ENCODE measurements around the gene KLHL33.

Gene KLHL33

DNA sequence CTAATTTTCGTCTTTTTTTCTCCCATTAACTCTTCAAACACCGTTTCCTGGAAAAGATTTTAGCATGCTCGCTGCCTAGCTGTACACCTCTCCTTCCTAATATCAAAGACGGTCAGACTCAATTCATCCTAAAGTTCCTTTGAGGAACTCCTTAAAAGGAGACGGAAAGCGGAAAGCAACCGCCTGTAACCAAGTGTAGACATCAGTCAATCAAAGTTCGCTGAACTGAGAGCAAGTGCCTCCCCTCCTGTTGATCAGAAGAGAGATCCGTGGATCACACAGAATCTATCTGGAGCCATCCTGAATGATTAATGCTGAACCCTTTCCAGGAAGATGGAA lies 22.3 kb downstream of the KLHL33 start:
- TF ChIP-seq POLR2A (IDR thresholded peaks at IDR 0.05; ENCODE audit: low read length) (no peak), GATA1 (IDR thresholded peaks at IDR 0.05; ENCODE audit: low read depth, low read length) (no peak)
- peak in 1 of 2 experiments; percentile 24 for DNase-seq

DNA sequence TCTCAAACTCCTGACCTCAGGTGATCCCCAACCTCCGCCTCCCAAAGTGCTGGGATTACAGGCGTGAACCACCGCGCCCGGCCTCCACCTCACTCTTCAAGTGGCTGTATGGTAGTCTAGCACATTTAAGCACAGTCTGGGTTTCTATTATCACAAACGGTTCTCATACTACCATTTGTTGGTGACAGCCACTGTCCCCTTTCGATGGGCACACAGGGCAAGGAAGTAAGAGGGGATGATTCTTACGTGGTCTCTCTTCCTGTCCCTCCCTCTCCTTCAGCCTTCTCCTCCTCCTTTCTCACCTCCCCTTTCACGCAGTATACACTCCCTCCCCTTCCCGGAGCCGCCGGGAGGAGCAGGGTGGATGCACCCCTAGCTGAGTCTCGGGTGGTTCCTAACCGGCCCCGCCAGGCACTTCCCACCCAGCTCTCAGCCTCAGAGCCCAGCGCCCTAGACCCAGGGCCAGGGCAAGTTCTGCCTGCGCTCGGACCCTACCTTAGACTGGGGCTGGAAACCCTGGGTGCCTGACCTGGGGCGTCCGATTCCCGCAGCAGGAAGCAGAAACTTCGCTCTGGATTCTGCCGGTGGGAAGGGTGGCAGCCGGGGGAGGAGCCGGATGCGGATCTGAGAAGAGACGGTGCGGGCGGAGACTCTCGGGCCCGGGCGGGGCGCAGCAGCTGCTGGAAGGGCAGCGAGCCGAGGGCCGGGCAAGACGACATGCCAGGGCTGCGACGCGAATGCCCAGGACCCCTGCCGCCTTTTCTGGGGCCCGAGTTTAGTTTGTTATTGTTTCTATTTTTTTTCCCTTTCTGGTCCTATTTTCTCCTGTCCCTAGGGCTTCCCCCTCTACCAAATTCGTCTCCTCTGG lies 22.9 kb downstream of the KLHL33 start, which contains the start of gene TEP1:
TSS of gene TEP1 (minus strand) at position 626 of the 868 bp plus-strand sequence. CDS start 5,062 bp downstream, outside the sequence.
- DNase-seq: peak; percentile 60 to 71
- peak; percentile 56 for TF ChIP-seq POLR2A (IDR thresholded peaks at IDR 0.05; ENCODE audit: low read length)
- TF ChIP-seq GATA1 (IDR thresholded peaks at IDR 0.05; ENCODE audit: low read depth, low read length): no peak

DNA sequence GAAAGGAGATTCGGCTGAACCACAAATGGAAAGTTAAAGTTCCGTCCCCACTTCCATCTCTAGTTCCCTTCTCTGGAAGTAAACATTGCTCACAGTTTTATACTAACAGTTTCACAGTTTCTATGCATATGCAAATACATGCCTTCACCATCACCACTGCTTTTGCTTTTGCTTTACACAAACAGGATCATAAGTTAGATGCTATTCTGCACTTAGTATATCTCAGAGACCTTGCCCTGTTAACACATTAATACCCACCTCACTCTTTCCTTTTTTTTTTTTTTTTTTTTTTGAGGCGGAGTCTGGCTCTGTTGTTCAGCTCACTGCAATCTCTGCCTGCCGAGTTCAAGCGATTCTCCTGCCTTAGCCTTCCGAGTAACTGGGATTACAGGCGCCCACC lies 23.6 kb downstream of the KLHL33 start:
- DNase-seq: no peak
- TF ChIP-seq POLR2A (IDR thresholded peaks at IDR 0.05; ENCODE audit: low read length) (no peak), GATA1 (IDR thresholded peaks at IDR 0.05; ENCODE audit: low read depth, low read length) (no peak)

DNA sequence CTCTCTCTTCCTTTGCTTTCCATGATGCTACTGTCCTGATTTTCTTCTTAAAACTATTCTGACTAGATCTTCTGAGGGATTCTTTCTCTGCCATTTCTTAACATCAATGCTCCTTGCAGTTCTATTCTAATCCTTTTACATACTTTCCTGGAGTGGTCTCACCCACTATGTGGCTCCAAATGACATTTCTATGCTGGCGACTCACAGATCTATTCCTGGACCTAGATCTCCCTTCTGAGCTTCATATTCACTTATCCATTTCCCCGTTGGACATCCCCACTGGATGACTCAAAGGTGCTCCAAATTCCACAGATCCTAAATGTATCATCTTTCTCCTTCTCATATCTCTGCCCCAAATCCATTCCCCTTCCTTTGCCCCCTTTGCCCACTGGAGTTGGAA lies 26.7 kb downstream of the KLHL33 start:
- TF ChIP-seq POLR2A (IDR thresholded peaks at IDR 0.05; ENCODE audit: low read length): no peak
- TF ChIP-seq GATA1 (IDR thresholded peaks at IDR 0.05; ENCODE audit: low read depth, low read length): no peak
- DNase-seq: no peak

DNA sequence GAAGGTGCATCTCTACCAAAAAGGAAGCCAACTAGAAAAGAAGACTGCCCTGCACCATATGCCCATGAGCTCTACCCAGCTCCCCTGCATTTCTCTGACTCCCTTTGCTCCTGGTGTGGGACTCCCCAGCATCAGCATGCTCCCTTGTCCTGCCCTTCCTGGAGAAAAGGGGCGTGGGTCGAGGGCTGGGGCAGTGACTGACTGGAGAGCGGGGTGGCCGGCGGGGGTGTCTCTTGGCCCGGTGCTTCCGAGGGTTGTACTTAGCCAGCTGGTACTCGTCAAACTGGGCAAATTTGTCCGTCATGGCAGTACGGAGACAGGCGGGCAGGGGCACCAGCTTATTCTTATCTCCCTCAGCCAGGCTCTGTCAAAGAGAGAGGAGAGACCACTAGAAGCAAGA lies 32.4 kb downstream of the KLHL33 start:
- TF ChIP-seq GATA1 (IDR thresholded peaks at IDR 0.05; ENCODE audit: low read depth, low read length): no peak
- TF ChIP-seq POLR2A (IDR thresholded peaks at IDR 0.05; ENCODE audit: low read length): no peak
- no peak for DNase-seq

DNA sequence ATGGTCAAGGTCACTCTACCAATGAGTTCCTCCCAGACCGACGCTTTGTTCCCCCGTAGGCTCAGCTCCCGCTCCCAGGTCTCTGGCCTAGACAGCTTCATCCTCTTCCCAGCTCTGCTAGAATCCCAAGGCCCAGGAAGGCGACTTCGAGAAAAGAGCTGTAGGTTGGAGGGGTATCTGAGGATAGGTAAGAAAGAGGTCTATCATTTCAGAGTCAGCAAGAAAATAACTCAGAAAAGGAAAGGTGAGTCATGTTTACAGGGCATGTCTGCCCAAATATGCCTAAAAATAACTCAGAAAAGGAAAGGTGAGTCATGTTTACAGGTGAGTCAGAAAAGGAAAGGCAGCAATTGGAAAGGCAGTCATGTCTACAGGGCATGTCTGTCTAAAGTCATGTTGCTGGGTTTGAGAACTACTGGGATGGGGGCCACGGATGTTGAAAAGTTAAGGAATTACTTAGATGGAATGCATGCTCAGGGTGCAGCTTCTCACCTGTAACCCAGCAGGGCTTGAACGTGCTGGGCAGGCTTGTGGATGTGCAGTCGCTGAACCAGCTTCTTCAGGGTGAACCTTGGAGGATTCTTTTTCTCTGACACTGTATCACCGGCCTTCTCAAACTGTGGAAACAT lies 34.9 kb downstream of the KLHL33 start:
- DNase-seq: peak in 1 of 2 experiments; percentile 10
- TF ChIP-seq GATA1 (IDR thresholded peaks at IDR 0.05; ENCODE audit: low read depth, low read length) (no peak), POLR2A (IDR thresholded peaks at IDR 0.05; ENCODE audit: low read length) (no peak)

DNA sequence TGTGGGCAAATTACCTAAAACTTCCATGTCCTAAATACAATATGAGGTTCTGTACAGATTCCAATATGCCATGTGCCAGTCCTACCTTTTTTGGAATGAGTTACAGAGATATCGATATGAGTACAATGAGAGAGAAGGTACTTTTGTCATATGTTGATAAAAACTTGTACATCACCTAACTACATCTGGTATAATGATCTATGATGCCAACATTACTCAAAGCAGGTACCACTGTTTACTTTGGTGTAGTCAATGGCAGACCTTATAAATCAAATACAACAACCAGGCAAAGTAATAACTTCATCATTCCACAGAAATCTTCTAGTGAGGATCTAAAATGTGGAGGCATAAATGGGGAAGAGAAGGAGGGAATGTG lies 35.4 kb downstream of the KLHL33 start:
- no peak for TF ChIP-seq POLR2A (IDR thresholded peaks at IDR 0.05; ENCODE audit: low read length)
- DNase-seq: no peak

DNA sequence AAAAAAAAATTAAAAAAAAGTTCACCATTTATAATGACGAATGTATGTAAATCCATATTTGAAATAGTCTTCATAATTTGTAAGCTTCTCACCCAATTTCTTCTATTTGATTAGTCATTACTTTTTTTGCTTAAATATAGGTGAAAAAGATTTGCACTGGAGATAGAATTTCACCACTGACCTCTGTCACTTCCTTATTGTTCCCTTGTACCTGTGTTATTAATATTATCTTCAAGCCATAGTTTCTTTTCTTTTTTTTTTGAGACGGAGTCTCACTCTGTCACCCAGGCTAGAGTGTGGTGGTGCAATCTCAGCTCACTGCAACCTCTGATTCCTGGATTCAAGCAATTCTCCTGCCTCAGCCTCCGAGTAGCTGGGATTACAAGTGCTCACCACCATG lies 38.5 kb downstream of the KLHL33 start:
- no peak for DNase-seq
- TF ChIP-seq GATA1 (IDR thresholded peaks at IDR 0.05; ENCODE audit: low read depth, low read length) (no peak), POLR2A (IDR thresholded peaks at IDR 0.05; ENCODE audit: low read length) (no peak)

DNA sequence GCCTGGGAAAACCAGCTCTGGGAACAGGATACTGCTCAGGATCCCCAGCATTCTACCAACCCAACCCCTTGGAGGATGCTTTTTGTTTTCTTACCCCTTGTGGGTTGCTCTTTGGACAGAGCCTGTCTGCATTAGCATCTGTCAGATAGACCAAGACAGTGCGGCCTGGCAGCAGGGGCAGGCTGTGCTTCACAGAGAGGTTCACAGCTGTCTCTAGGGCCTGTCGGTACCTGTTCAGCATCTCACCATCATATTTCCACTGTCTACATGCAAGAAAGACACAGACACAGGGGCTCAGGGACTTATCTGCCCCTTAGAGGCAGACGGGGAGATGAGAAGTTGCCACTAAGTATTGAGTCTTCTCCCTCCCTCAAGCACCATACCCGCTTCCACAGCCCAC lies 44.5 kb downstream of the KLHL33 start:
- no peak for DNase-seq

DNA sequence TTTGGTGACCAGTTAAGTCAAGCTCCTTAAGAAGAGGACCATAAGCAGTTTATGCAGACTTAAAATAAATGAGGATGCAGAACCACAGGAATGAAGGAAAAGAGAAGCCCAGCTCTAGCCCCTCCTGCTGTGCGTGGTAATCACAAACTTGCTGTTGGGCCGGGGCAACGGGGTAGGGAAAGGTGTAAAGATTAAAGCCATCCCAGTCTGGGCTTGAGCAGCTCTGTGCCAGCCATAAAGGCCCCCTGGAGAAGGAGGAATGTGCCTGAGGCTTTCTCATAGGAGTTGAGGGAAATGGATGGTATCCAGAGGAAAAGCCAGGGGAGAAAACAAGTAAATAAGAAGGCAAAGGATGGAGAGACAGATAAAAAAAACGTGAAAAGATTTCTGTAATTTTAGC lies 47.8 kb downstream of the KLHL33 start:
- no peak for DNase-seq
- no peak for TF ChIP-seq GATA1 (IDR thresholded peaks at IDR 0.05; ENCODE audit: low read depth, low read length)
- TF ChIP-seq POLR2A (IDR thresholded peaks at IDR 0.05; ENCODE audit: low read length): no peak

More for the DNA sequence above, 44.5 kb downstream of the KLHL33 start:
- TF ChIP-seq GATA1 (IDR thresholded peaks at IDR 0.05; ENCODE audit: low read depth, low read length): no peak
- no peak for TF ChIP-seq POLR2A (IDR thresholded peaks at IDR 0.05; ENCODE audit: low read length)

DNA sequence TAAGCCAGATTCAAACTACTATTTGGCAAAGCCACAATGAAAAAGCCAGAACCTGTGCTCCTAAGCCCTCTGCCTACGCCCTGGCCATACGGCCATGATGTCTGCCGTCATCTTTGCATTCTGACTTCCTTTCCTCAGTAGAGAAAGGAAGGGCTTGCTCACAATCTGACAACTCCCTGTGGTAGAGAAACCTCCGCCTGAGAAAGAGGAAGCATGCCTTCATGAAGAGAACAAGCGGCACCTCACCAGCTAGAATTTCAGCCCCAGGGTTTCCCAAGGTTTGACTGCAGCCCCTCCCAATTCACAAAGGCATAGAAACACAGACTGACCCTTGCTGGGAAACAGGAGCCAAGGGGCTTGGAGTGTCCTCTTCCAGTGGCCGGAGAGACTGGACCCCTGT lies 48.4 kb downstream of the KLHL33 start:
- no peak for TF ChIP-seq GATA1 (IDR thresholded peaks at IDR 0.05; ENCODE audit: low read depth, low read length)
- no peak for TF ChIP-seq POLR2A (IDR thresholded peaks at IDR 0.05; ENCODE audit: low read length)
- DNase-seq: no peak

DNA sequence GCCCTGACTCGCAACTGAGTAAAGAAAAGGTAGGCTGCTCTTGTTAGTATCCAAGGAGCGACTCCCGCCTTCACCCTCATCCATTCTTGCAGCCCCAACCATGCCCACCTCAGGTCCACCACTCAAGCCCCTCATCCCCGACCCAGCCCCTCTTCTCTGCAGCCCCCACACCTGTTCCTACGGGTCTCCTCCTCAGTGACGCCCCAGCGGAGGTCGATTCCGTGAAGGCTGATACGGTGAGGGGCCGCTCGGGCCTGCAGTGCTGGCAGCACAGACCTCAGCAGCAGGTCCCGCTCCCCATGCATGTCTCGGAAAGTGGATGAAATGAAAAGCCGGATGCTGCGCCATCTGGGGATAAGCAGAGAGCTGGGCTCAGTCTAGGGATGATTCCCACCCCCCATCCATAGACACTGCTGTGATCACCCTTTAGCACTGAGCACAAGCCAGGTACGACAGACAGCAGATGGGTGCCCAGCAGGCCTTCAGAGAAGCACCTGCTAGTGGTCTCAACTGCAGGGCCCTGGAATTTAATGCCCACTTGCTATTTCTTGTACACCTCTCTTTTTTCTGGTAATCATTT lies 49.6 kb downstream of the KLHL33 start:
- DNase-seq: no peak
- TF ChIP-seq GATA1 (IDR thresholded peaks at IDR 0.05; ENCODE audit: low read depth, low read length) (no peak), POLR2A (IDR thresholded peaks at IDR 0.05; ENCODE audit: low read length) (no peak)

DNA sequence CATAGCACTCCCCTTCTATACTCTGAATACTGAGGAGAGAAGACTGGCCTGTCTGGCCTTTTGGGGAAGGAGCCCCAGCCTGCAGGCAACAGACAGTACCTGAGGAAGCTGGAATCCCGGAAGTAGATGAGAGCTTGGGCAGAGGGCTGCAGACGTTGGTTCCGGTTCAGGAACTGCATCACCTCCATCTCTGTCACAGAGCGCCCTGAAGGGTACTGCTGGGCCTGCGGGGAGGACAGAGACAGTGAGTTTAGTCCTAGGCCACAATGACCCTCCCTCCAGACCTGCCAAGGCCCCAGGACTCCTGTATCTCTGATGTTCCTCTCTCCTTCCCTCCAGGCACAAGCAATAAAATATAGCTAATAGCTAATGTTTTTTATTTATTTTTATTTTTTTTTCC lies 51.1 kb downstream of the KLHL33 start:
- TF ChIP-seq POLR2A (IDR thresholded peaks at IDR 0.05; ENCODE audit: low read length) (no peak), GATA1 (IDR thresholded peaks at IDR 0.05; ENCODE audit: low read depth, low read length) (no peak)
- no peak for DNase-seq

DNA sequence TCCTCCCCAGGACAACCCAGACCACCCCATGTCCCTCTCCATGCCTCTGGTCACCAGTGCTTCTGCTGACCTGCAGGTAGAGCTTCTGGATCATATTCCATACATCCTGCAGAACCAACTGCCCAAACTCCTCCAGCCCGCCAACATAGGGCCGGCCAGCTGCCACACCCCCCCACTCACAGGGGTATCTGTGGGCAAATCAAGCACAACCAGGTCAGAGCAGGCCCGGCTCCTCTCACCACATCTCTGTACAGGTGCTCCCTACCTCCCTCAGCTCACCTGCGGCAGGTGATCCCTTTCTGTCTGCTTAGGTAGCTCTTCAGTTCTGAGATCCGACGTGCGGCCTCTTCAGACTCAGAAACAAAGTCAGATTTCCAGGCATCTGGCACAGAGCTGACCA lies 51.6 kb downstream of the KLHL33 start:
- TF ChIP-seq GATA1 (IDR thresholded peaks at IDR 0.05; ENCODE audit: low read depth, low read length) (no peak), POLR2A (IDR thresholded peaks at IDR 0.05; ENCODE audit: low read length) (no peak)
- no peak for DNase-seq

DNA sequence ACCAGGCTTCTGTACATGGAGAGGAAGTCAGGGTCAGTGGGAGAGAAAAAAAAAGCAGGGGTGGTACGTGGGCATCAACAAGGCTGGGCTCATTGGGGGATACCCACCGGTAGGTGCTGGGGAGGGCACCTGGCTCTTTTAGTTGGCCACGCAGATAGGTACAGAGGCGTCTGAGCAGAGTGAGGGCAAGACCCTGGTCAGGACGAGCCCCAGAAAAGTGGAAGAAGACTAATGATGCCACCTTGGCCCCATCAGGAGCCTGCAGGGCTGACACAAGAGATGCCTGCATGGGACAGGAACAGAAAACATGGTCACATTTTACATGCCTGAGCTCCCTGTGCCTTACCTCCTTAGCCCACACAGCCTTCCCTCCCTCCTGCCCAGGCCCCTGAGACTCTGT lies 52.3 kb downstream of the KLHL33 start:
- TF ChIP-seq POLR2A (IDR thresholded peaks at IDR 0.05; ENCODE audit: low read length): no peak
- no peak for TF ChIP-seq GATA1 (IDR thresholded peaks at IDR 0.05; ENCODE audit: low read depth, low read length)
- DNase-seq: no peak

Data from erythroblast (primary cell).